HG03039 (cell line): ENCODE results near the gene CACNA2D4.
"Not testable (repeated sequence)": the region's sequence is repeated elsewhere in the genome, so short reads cannot be mapped to it uniquely, and the experiment has no call there.

Source experiments
- ATAC-seq: cut with Tn5 transposase; IDR thresholded peaks from one replicate; pipeline ENCODE4 v1.9.1; 2021; ENCODE audit warnings: mild to moderate bottlenecking, moderate library complexity; ENCODE audit not compliant: unreplicated experiment

CACNA2D4 gene

GRCh38 chr12:1918081-1918883, at the start of gene CACNA2D4:
CACNA2D4 (minus strand) TSS chr12:1918652; CDS start chr12:1918473, 179 bp downstream.
- ATAC-seq: no peak

- no peak for ATAC-seq
These were observed 48.2 kb upstream of the CACNA2D4 start for GRCh38 chr12:1966561-1967226.

GRCh38 chr12:1965916-1966315, 47.5 kb upstream of the CACNA2D4 start:
- ATAC-seq: no peak

- no peak for ATAC-seq
These were observed 43.9 kb upstream of the CACNA2D4 start for GRCh38 chr12:1962051-1963020.

- ATAC-seq: no peak
These were observed 38.3 kb upstream of the CACNA2D4 start for GRCh38 chr12:1956716-1957115.

GRCh38 chr12:1949771-1950470, 31.5 kb upstream of the CACNA2D4 start:
- ATAC-seq: no peak

- no peak for ATAC-seq
These were observed 30.4 kb upstream of the CACNA2D4 start for GRCh38 chr12:1948883-1949282.

- no peak for ATAC-seq
These were observed 28.6 kb upstream of the CACNA2D4 start for GRCh38 chr12:1947081-1947480.

GRCh38 chr12:1946296-1946695, 27.8 kb upstream of the CACNA2D4 start:
- no peak for ATAC-seq

- ATAC-seq: not testable (repeated sequence)
These were observed 27.1 kb upstream of the CACNA2D4 start for GRCh38 chr12:1945502-1945901.

- no peak for ATAC-seq
These were observed 21.6 kb upstream of the CACNA2D4 start for GRCh38 chr12:1939801-1940607.

GRCh38 chr12:1939331-1939730, 20.9 kb upstream of the CACNA2D4 start:
- no peak for ATAC-seq

- no peak for ATAC-seq
These were observed 19.2 kb upstream of the CACNA2D4 start for GRCh38 chr12:1937481-1938224.

GRCh38 chr12:1936406-1937320, 18.2 kb upstream of the CACNA2D4 start:
- ATAC-seq: no peak

GRCh38 chr12:1935700-1936378, 17.4 kb upstream of the CACNA2D4 start:
- ATAC-seq: no peak

- no peak for ATAC-seq
These were observed 16.8 kb upstream of the CACNA2D4 start for GRCh38 chr12:1935242-1935641.

GRCh38 chr12:1934831-1935230, 16.4 kb upstream of the CACNA2D4 start:
- ATAC-seq: no peak
